ENCODE measurements around the gene EFCAB8.

Gene EFCAB8

GRCh38 chr20:32912688-32913087, 54.0 kb downstream of the EFCAB8 start:
- DNase-seq = no peak

GRCh38 chr20:32914031-32914430, 55.3 kb downstream of the EFCAB8 start:
- DNase-seq = no peak

DNA sequence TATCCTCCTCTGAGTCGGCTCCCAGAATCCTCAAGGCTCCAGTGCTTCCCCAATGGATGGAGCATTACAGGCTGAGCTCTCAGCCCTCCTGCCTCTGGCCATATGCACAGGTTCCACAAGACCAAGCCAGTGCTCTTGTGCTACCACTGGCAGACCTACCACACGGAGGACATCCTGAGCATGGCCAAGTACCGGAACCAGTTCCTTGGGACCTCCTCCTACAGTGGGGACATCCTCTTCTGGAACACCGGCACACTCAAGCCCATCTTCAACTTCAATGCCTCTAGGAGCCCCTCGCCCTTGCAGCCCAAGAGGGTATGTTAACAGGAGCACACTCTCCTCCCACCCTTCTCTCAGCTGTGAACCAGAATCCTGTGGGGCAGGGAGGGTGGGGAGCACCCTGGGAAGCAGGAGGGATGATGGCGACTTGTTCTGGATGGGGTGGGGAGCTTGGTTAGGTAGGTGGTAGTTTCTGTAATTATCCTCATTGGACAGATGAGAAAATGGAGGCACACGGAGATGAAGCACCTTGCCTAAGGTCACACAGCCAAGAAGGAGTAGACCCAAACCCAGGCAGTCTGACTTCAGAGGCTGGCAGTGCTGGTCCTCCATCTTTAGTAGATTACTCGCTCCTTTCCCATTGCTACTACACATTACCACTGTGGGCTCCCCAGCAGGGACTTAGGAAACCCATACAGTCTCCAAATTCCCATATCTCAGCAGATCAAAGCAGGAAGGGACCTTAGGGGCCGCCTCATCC, 58.6 kb downstream of the EFCAB8 start:
- DNase-seq = no peak

- no peak for DNase-seq
These were observed 59.6 kb downstream of the EFCAB8 start for GRCh38 chr20:32918296-32918695.

DNA sequence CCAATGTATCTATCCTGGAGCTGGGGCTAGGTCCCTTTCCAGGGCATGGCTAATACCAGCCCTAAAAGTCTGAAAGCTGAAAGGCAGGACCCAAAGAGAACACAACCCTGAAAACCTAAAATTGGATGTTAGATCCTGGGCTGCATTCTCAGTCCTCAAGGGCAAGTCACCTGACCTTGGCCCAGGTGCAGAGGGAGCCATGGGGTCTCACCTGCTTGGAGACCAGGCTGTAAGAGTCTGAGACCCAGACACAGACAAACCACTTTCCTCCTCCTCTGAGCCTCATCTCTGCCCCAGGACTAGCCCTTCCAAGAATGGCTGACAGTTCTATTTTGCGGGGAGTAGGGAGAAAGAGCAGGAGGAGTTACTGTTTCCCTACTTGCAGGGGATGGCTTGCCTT, 60.0 kb downstream of the EFCAB8 start:
- no peak for DNase-seq

DNA sequence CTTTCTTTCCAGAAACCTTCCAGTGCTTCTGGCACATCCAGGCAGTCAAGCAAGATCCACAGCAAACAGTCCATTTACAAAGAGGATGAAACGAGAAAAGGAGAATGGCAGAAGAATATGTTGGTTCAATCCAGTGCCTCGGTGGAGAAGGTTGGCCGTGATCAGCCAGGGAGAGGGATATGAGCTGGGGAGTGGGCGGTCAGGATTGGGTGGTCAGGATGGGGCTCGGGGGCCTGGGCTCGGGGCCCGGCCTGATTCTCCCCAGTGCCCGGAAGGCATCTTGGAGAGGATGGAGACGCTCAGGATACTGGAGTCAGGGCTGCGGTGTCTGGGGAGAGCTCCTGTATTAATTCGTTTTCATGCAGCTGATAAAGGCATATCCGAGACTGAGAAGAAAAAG, 61.3 kb downstream of the EFCAB8 start:
- DNase-seq = no peak

DNA sequence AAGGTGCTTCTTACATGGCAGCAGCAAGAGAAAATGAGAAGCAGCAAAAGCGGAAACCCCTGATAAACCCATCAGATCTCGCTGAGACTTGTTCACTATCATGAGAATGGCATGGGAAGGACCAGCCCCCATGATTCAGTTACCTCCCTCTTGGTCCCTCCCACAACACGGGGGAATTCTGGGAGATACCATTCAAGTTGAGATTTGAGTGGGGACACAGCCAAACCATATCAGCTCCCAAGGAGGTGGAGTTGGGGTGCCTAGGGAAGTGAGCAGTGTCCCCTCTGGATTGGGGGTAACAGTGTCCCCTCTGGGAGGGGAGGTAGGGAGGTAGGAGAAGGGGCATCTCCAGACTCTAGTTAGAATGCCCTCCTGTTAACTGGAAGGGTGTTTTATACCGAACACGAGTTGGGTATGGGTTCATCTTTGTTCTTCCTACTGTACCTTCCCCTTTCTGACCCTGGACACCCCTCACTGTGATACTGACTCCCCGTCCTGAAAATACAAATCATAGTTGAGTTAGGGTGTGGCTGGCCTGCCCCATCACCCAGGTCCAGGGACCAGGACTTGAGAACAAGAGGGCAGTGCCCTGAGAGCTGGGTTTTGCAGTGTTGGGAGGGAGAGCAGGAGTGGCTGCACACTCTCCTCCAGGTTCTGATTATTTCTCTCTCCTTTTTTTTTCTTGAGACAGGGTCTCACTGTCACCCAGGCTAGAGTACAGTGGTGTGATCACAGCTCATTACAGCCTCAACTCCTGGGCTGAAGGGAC, 62.0 kb downstream of the EFCAB8 start:
- DNase-seq = no peak

DNA sequence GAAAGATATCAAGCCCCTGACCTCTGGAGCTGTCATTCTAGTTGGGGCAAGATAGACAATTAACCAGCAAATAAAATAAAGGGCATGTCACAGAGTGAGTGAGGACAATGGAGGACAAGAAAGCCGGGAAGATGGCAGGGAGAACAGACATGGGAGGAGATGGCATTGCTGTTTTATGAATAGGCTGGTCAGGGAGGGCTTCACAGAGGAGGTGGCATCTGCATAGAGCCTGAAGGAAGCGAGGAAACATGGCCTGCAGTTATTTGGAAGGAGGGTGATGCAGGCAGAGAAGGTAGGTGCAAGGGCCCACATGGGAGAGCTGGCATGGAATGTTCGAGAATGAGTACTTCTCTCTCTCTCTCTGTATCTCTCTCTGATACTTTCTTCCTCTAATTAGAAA, 63.7 kb downstream of the EFCAB8 start:
- no peak for DNase-seq

- DNase-seq = no peak
These were observed 66.1 kb downstream of the EFCAB8 start for GRCh38 chr20:32924781-32925180.

DNA sequence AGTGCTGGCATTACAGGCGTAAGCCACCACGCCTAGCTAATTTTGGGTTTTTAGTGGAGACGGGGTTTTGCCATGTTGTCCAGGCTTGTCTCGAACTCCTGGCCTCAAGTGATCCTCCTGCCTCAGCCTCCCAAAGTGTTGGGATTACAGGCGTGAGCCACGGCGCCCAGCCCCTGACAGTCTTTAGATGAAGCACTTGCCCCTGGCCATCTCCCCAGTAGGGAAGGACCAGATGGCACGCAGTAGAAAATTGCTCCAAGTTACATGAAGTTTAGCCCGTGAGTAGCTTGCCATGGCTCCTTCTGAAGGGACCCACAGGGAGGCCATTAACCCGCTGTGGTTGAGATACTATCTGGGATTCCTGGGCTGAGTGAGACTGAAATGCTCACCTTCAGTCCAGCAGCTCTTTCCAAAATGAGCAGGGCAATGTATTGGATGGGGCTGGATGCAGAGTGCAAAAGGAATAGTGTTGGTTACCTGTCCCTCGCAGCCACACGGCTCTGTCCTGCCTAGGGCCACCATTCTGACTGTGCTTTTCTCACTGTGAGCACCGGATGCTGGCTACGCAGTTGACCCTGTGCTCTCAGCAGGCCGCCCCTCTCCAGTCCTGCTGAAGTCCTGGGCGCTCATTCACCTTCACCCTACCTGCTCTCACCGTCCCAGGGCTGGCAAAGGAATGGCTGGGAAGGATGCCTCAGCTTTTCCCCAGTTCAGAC, 66.9 kb downstream of the EFCAB8 start:
- DNase-seq = no peak

DNA sequence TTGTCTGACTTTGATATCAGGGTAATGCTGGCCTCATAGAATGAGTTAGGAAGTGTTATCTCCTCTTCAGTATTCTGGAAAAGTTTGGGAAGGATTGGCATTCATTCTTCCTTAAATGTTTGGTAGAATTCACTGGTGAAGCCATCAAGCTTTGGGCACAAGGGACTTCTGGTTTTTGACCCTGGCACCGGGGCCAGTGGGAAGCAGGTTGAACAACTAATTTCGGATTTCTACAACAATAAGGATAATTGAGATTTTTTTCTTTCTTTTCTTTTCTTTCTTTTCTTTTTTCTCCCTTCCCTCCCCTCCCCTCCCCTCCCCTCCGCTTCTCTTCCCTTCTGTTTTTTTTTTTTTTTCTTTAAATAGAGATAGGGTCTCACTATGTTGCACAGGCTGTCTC, 70.4 kb downstream of the EFCAB8 start:
- DNase-seq = no peak

GRCh38 chr20:32930181-32930580, 71.5 kb downstream of the EFCAB8 start:
- no peak for DNase-seq

- DNase-seq = no peak
These were observed 72.0 kb downstream of the EFCAB8 start for GRCh38 chr20:32930701-32931100.

DNA sequence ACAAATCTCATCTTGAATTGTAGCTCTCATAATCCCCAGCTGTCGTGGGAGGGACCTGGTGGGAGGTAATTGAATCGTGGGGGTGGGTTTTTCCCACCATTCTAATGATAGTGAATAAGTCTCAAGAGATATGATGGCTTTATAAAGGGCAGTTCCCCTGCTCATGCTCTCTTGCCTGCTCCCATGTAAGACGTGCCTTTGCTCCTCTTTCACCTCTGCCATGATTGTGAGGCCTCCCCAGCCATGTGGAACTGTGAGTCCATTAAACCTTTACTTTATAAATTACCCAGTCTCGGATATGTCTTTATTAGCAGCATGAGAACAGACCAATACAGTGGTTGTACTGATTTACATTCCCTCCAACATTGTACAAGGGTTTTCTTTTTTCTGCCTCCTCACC, 75.9 kb downstream of the EFCAB8 start:
- DNase-seq = no peak

GRCh38 chr20:32941155-32941885, 82.6 kb downstream of the EFCAB8 start:
- DNase-seq = no peak

DNA sequence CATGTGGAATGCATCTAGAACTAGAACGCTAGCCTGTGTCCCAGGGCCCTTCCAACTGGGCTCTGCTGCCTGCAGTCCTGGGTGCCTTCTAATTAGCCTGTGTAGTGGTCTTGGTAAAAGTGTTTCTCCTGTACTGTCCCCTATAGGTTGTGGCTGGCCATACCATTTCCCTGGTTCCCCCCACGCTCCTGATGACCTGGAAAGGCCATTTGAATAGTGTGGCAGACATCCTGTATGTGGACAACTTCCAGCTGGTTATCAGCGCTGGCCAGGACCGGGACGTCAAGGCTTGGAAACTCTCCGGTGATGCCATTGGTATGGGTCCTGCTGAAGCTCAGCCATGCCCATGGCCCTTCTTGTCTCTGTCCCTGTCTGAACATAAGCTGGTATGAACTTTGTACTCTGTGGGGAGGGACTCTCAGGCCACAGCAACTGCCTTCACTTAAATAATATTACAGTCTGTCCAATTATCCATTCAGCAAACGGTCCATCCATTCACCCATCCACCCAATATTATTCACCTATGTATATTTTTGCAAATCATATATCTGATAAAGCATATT, 84.8 kb downstream of the EFCAB8 start:
- DNase-seq = no peak

- DNase-seq = peak; percentile 19 to 51
These were observed 87.0 kb downstream of the EFCAB8 start for GRCh38 chr20:32945710-32946221.

GRCh38 chr20:32946629-32947028, 87.9 kb downstream of the EFCAB8 start:
- DNase-seq = no peak

- peak in 1 of 2 experiments; percentile 26 for DNase-seq
These were observed 91.8 kb downstream of the EFCAB8 start for GRCh38 chr20:32950539-32950938.

DNA sequence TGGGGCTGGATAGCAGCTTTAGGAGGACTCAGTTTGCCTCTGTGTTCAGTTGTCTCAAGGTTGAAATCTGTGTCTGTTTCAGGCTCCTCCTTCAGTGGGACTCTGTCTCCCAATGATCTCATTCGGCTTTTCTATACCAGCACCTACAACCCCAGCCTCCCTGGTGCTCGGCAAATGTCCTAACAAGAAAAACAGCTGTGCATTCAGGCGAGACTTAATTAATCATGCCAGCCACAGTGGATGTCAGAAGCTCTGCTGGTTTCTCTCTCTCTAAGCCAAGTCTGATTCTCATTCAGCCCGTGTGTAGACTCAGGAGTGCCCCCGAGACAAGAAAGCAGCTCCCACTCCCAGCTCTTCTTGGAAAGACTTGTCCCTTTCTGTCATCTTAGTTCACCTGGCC, 98.7 kb downstream of the EFCAB8 start:
- DNase-seq = peak in 1 of 2 experiments; percentile 13

GRCh38 chr20:32958574-32958973, 99.9 kb downstream of the EFCAB8 start:
- no peak for DNase-seq
